MM.1S (cell line): Measurements from ENCODE around the gene PRB2.
"Not testable (repeated sequence)": the region's sequence is repeated elsewhere in the genome, so short reads cannot be mapped to it uniquely, and the experiment has no call there.

Experiments
- EZH2 ChIP-seq: fragments of 300-600 bp; sonication (generic); optimal IDR thresholded peaks from 2 replicates; pipeline ENCODE3; 2017; ENCODE audit warnings: low read depth, mild to moderate bottlenecking, antibody characterized with exemption, low read length, mixed read lengths
- TF ChIP-seq, protein P1 (sequence below): fragments of 300-600 bp; sonication (generic); IDR thresholded peaks from 2 replicates; pipeline ENCODE4 v1.5.1; 2016; ENCODE audit warnings: antibody characterized with exemption, low read length, mixed read lengths

DNA sequence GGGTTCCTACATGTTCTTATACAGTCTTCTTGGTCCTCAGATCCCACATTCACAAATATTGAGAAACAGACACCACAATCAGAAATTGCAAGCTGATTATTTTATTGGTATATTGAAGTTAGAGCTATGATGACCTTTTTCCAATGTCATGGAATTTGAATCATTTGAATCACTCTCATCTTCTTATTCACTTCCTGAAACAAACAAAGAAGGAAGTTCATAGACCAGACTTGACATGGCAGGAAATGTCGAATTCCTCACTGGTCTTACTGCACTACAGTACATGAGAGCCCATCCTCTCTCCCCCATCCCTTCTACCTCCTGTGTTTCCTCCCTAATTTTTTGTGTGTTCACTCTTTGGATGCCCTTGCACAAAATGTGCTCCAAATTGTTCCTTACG is 43.6 kb downstream of the PRB2 start:
- TF ChIP-seq, protein P1, sequence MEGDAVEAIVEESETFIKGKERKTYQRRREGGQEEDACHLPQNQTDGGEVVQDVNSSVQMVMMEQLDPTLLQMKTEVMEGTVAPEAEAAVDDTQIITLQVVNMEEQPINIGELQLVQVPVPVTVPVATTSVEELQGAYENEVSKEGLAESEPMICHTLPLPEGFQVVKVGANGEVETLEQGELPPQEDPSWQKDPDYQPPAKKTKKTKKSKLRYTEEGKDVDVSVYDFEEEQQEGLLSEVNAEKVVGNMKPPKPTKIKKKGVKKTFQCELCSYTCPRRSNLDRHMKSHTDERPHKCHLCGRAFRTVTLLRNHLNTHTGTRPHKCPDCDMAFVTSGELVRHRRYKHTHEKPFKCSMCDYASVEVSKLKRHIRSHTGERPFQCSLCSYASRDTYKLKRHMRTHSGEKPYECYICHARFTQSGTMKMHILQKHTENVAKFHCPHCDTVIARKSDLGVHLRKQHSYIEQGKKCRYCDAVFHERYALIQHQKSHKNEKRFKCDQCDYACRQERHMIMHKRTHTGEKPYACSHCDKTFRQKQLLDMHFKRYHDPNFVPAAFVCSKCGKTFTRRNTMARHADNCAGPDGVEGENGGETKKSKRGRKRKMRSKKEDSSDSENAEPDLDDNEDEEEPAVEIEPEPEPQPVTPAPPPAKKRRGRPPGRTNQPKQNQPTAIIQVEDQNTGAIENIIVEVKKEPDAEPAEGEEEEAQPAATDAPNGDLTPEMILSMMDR, result not testable (repeated sequence)
- not testable (repeated sequence) for TF ChIP-seq EZH2
